HepG2 (cell line): Measurements from ENCODE around the gene PROX1.

Experiments
- CTCF ChIP-seq: sonication (generic); formaldehyde crosslinking; IDR thresholded peaks from 2 replicates; pipeline ENCODE4 v1.5.0; 2020; ENCODE audit warnings: mild to moderate bottlenecking, missing genetic modification reagents, moderate library complexity
- NPAS2 ChIP-seq: sonication (generic); formaldehyde crosslinking; IDR thresholded peaks from 2 replicates; pipeline ENCODE4 v1.8.0; 2022; ENCODE audit warnings: mild to moderate bottlenecking, missing genetic modification reagents, borderline replicate concordance
- POLR2AphosphoS5 ChIP-seq: IDR thresholded peaks from 2 replicates; pipeline ENCODE4 v1.6.1; 2012; ENCODE audit warnings: low read depth, low read length
- SOX6 ChIP-seq, 2 experiments: fragments of 450-650 bp in 1 of 2; sonication (generic) in 1 of 2; formaldehyde crosslinking in 1 of 2; IDR thresholded peaks; 2 replicates each; pipeline versions ENCODE4 v1.4.0 to v1.6.1; 2017 to 2020; ENCODE audit warnings: antibody characterized with exemption in 1 of 2, mild to moderate bottlenecking in 1 of 2, missing genetic modification reagents in 1 of 2
- TFE3 ChIP-seq: IDR thresholded peaks from 2 replicates; pipeline ENCODE4 v1.6.1; 2016
- TP53 ChIP-seq: sonication (generic); formaldehyde crosslinking; conservative IDR thresholded peaks from 2 replicates; pipeline ENCODE4 v1.4.0; 2020; ENCODE audit warnings: missing genetic modification reagents
- USF2 ChIP-seq, 2 experiments: sonication (generic) in 1 of 2; formaldehyde crosslinking in 1 of 2; IDR thresholded peaks; 2 replicates each; pipeline versions ENCODE4 v1.5.1 to v1.6.1; 2011 to 2020; ENCODE audit warnings: borderline replicate concordance in 1 of 2, low read depth in 1 of 2, low read length in 1 of 2, mild to moderate bottlenecking in 1 of 2, missing genetic modification reagents in 1 of 2, moderate library complexity in 1 of 2
- ZBTB1 ChIP-seq: sonication (generic); formaldehyde crosslinking; IDR thresholded peaks from 2 replicates; pipeline ENCODE4 v1.4.0; 2020; ENCODE audit warnings: missing genetic modification reagents, borderline replicate concordance
- ZMYM2 ChIP-seq: sonication (generic); formaldehyde crosslinking; IDR thresholded peaks from 2 replicates; pipeline ENCODE4 v1.8.0; 2022; ENCODE audit warnings: mild to moderate bottlenecking, missing genetic modification reagents

GRCh38 chr1:214051786-214052185 is 64.0 kb downstream of the PROX1 start:
- TF ChIP-seq CTCF (CRISPR knock-in tag), result no peak
- no peak for TF ChIP-seq ZMYM2 (CRISPR knock-in tag)
- TF ChIP-seq NPAS2 (CRISPR knock-in tag), result no peak
- TF ChIP-seq USF2 (IDR thresholded peaks at IDR 0.05; ENCODE audit: low read depth, low read length), result no peak
- TF ChIP-seq USF2 (CRISPR knock-in tag; IDR thresholded peaks at IDR 0.05; ENCODE audit: borderline replicate concordance), result no peak
- TF ChIP-seq POLR2AphosphoS5, result no peak
- TF ChIP-seq ZBTB1 (CRISPR knock-in tag), result no peak
- TF ChIP-seq TFE3, result no peak
- no peak for TF ChIP-seq SOX6 (IDR thresholded peaks at IDR 0.05)
- TF ChIP-seq SOX6 (CRISPR knock-in tag; IDR thresholded peaks at IDR 0.05), result no peak
- TF ChIP-seq TP53 (CRISPR knock-in tag), result no peak
